SW 1271 (cell line): ENCODE results near the gene CDK13.
"Not testable (repeated sequence)": the region's sequence is repeated elsewhere in the genome, so short reads cannot be mapped to it uniquely, and the experiment has no call there.

ENCODE experiments used
- DNase-seq, 2 experiments: peaks; one replicate each; lab custom pipeline; 2025; lab: John Stamatoyannopoulos, UW

The CDK13 gene

GRCh38 chr7:40147371-40148246, 197.6 kb downstream of the CDK13 start:
- no peak for DNase-seq

DNA sequence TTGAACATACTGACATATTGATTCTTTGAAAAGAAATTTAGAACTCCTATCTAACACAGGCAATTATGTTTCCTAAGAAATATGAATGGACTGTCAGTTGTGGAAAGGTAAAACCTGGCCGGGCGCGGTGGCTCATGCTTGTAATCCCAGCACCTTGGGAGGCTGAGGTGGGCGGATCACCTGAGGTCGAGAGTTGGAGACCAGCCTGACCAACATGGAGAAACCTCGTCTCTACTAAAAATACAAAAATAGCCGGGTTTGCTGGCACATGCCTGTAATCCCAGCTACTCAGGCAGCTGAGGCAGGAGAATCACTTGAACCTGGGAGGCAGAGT, 198.2 kb downstream of the CDK13 start:
- DNase-seq = not testable (repeated sequence)

GRCh38 chr7:40148671-40149070, 198.6 kb downstream of the CDK13 start:
- no peak for DNase-seq
